GM12878 (cell line): ENCODE results near the gene LRRFIP2. TPM values are rescaled to one million over a fixed set of nuclear protein-coding genes. Genes with fewer than 3 reads are reported as not detected.

Experiments
- ATAC-seq: fragments of 200-7000 bp; cut with Tn5 transposase; 3 replicates; pipeline ENCODE4 v1.9.1; 2020; ENCODE audit warnings: mild to moderate bottlenecking, moderate library complexity
- BruUV-seq: library from RNA; stranded (reverse); fragments of 400-500 nt; replicated peaks from 2 replicates; lab custom pipeline; 2021; lab: Mats Ljungman, UMichigan
- CTCF ChIA-PET: fragments of 300-600 bp; sonication (Branson Sonifier 250); formaldehyde crosslinking; extraction: SDS; loops from one replicate; lab custom pipeline; 2021; ENCODE audit warnings: inconsistent platforms; lab: Yijun Ruan, JAX
- POLR2A ChIA-PET: fragments of 350-600 bp; formaldehyde crosslinking; extraction: SDS; loops from one replicate; lab custom pipeline; 2021; ENCODE audit warnings: inconsistent platforms; lab: Charles Lee
- RAD21 ChIA-PET: fragments of 300-600 bp; sonication (Branson Sonifier 250); formaldehyde crosslinking; loops from one replicate; lab custom pipeline; 2023; ENCODE audit warnings: antibody characterized with exemption; ENCODE audit not compliant: unreplicated experiment; lab: Charles Lee
- SMC1A ChIA-PET: fragments of 300-600 bp; sonication (Branson Sonifier 250); formaldehyde crosslinking; loops from one replicate; lab custom pipeline; 2023; ENCODE audit not compliant: unreplicated experiment, uncharacterized antibody; lab: Charles Lee
- DNase-seq: peaks from one replicate; pipeline ENCODE4 v3.0.0-alpha.2; 2011; ENCODE audit warnings: low read depth, low spot score
- FAIRE-seq: peaks from 3 replicates; lab custom pipeline; 2011; peaks lifted over from hg19 to GRCh38; lab: Jason Lieb, UNC
- H2AFZ ChIP-seq: 2 replicates; pipeline ENCODE4 v1.6.0; 2011; ENCODE audit warnings: low read depth, low read length, control low read depth; ENCODE audit not compliant: control insufficient read depth
- H3K27ac ChIP-seq: 2 replicates; pipeline ENCODE4 v1.5.1; 2011; ENCODE audit warnings: control low read depth; ENCODE audit not compliant: control insufficient read depth, insufficient read depth
- H3K27me3 ChIP-seq, 2 experiments: replicated peaks in 1 of 2; 2 replicates each; pipeline versions ENCODE4 v1.6.0 to v1.6.1; 2011; ENCODE audit warnings: low read length in 1 of 2; ENCODE audit not compliant: control insufficient read depth in 2 of 2, insufficient read depth in 2 of 2
- H3K36me3 ChIP-seq, 2 experiments: 2 replicates each; pipeline ENCODE4 v1.5.1; 2011; ENCODE audit warnings: low read length in 1 of 2; ENCODE audit not compliant: control insufficient read depth in 2 of 2, insufficient read depth in 2 of 2
- H3K4me1 ChIP-seq: 2 replicates; pipeline ENCODE4 v1.6.1; 2011; ENCODE audit warnings: mild to moderate bottlenecking, low read length, moderate library complexity, mixed read lengths; ENCODE audit not compliant: control insufficient read depth, insufficient read depth
- H3K4me2 ChIP-seq: 2 replicates; pipeline ENCODE4 v1.6.0; 2011; ENCODE audit warnings: control low read depth; ENCODE audit not compliant: control insufficient read depth, insufficient read depth
- H3K4me3 ChIP-seq: fragments of 200-600 bp; sonication (generic); 2 replicates; pipeline ENCODE4 v1.5.1; 2016
- H3K79me2 ChIP-seq: 2 replicates; pipeline ENCODE4 v1.6.0; 2011; ENCODE audit warnings: low read length; ENCODE audit not compliant: control insufficient read depth, insufficient read depth
- H3K9ac ChIP-seq: 2 replicates; pipeline ENCODE4 v1.8.0; 2011; ENCODE audit warnings: low read length, control low read depth, mixed read lengths; ENCODE audit not compliant: control insufficient read depth, insufficient read depth
- H3K9me3 ChIP-seq: replicated peaks from 3 replicates; pipeline ENCODE4 v1.5.1; 2011; ENCODE audit warnings: mild to moderate bottlenecking, low read length; ENCODE audit not compliant: control insufficient read depth, insufficient read depth
- H4K20me1 ChIP-seq: 2 replicates; pipeline ENCODE4 v1.6.0; 2011; ENCODE audit not compliant: control insufficient read depth, insufficient read depth
- ATF7 ChIP-seq: fragments of 450-650 bp; IDR thresholded peaks from 2 replicates; pipeline ENCODE4 v1.6.1; 2016; ENCODE audit warnings: low read depth, mild to moderate bottlenecking
- DPF2 ChIP-seq: fragments of 450-650 bp; IDR thresholded peaks from 2 replicates; pipeline ENCODE4 v1.6.1; 2017; ENCODE audit warnings: mild to moderate bottlenecking
- EP300 ChIP-seq, 2 experiments: fragments of 150-350 bp in 1 of 2; IDR thresholded peaks; 2 replicates each; pipeline ENCODE4 v1.6.1; 2011 to 2012; ENCODE audit warnings: low read depth in 2 of 2, low read length in 2 of 2, borderline replicate concordance in 1 of 2, improper control_type of control experiment in 1 of 2, inconsistent platforms in 1 of 2; ENCODE audit not compliant: control insufficient read depth in 1 of 2
- IKZF2 ChIP-seq, 2 experiments: fragments of 450-650 bp; IDR thresholded peaks; 2 replicates each; pipeline ENCODE4 v1.6.1; 2017; ENCODE audit warnings: mild to moderate bottlenecking in 2 of 2, moderate library complexity in 2 of 2
- MEF2B ChIP-seq: fragments of 450-650 bp; IDR thresholded peaks from 2 replicates; pipeline ENCODE4 v1.6.1; 2018; ENCODE audit warnings: mild to moderate bottlenecking, moderate library complexity; ENCODE audit not compliant: partially characterized antibody, poor library complexity, severe bottlenecking
- MYC ChIP-seq: IDR thresholded peaks from 2 replicates; pipeline ENCODE4 v1.6.1; 2011; ENCODE audit warnings: mild to moderate bottlenecking, low read length, moderate library complexity, inconsistent platforms; ENCODE audit not compliant: insufficient read depth, insufficient replicate concordance, insufficient read length, severe bottlenecking
- NBN ChIP-seq: fragments of 450-650 bp; IDR thresholded peaks from 2 replicates; pipeline ENCODE4 v1.6.1; 2016
- SPI1 ChIP-seq: IDR thresholded peaks from 2 replicates; pipeline ENCODE4 v1.6.1; 2011; ENCODE audit warnings: low read depth, mild to moderate bottlenecking, low read length, moderate library complexity, borderline replicate concordance; ENCODE audit not compliant: insufficient read depth
- USF1 ChIP-seq: IDR thresholded peaks from 2 replicates; pipeline ENCODE4 v1.6.1; 2011; ENCODE audit warnings: borderline replicate concordance, low read depth, mild to moderate bottlenecking, moderate library complexity, mixed read lengths, low read length; ENCODE audit not compliant: insufficient read depth; ENCODE audit errors: extremely low read length
- ZBTB40 ChIP-seq: fragments of 450-650 bp; IDR thresholded peaks from 2 replicates; pipeline ENCODE4 v1.6.1; 2016; ENCODE audit warnings: mild to moderate bottlenecking, moderate library complexity, borderline replicate concordance
- WGBS: methylation state at CpG from one replicate; pipeline ENCODE4 v1.1.6; 2016; ENCODE audit warnings: low lambda C conversion rate; ENCODE audit not compliant: insufficient replicate concordance, insufficient coverage; ENCODE audit errors: missing lambda C conversion rate; 5-methylcytosine and 5-hydroxymethylcytosine counted together
- in situ Hi-C: fragments of 300-500 bp; cut with MboI; formaldehyde crosslinking; loops from 9 replicates; pipeline ENCODE4 v1.14.3; 2018; ENCODE audit warnings: mixed read lengths
- intact Hi-C: fragments of 100-400 bp; cut with micrococcal nuclease; formaldehyde crosslinking; loops from one replicate; pipeline ENCODE4 v1.14.2; 2022; ENCODE audit not compliant: unreplicated experiment
- polyA plus RNA-seq, 11 experiments: library from polyadenylated mRNA; depleted of rRNA in 4 of 11; unstranded in 6 of 11; stranded (reverse) in 5 of 11; fragments of >200 nt; fragmentation: Nextera tagmentation in 4 of 11; fragmentation: Illumina TruSeq in 1 of 11; extraction: Ambion mirVana in 4 of 11; extraction: Trizol in 1 of 11; gene quantifications; 1 replicate in 1 of 11; 2 replicates in 10 of 11; pipeline versions ENCODE4 v1.2.1 to v1.2.3, GENCODE V29; 2011 to 2016; ENCODE audit warnings: inconsistent platforms in 2 of 11, missing spikeins in 2 of 11, low read depth in 1 of 11
- total RNA-seq, 4 experiments: library from RNA; depleted of rRNA in 3 of 4; stranded (reverse); fragments of >200 nt in 3 of 4; fragmentation: Illumina TruSeq in 1 of 4; extraction: Trizol in 1 of 4; gene quantifications; 2 replicates each; pipeline versions ENCODE4 v1.2.1 to v1.2.3, GENCODE V29; 2013 to 2021
- TF ChIP-seq, protein P1 (sequence below): fragments of 450-650 bp; IDR thresholded peaks from 2 replicates; pipeline ENCODE4 v1.6.1; 2017; ENCODE audit warnings: low read depth, mild to moderate bottlenecking, moderate library complexity
- TF ChIP-seq, protein P2 (sequence below): fragments of 150-350 bp; IDR thresholded peaks from 2 replicates; pipeline ENCODE4 v1.6.1; 2014; ENCODE audit warnings: mild to moderate bottlenecking, low read depth, low read length

The LRRFIP2 gene
- total and polyA plus RNA-seq, 10 of the 15 experiments (the other 5 are each of a cell fraction or from before 2014, with no cell fraction given), result 9.7 to 46.9 (median 38.1) TPM

DNA sequence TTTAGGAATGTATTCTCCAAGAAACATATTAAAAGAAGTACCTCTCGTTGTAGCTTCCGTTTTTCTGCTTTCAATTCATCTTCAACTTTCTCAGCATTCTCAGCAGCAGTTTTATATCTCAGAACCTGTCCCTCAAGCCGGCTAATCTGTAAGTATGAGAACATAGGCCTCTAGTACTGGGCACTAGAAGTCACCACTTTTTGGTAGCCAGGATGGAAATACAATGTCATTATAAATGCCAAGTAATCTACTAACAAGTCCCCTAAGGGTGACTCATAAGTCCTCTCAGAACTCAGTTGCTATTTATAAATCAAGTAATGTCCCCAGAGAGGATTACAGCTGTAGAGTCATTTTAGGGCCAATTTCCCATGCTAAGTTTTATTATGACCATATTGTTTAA lies 120.0 kb downstream of the LRRFIP2 start:
- H3K27ac ChIP-seq, result peak overlapping the region; percentile 38; the same call in 1 of the 2 replicates
- no peak overlapping the region for H3K9ac ChIP-seq
- no peaks in the 10 kb centered on the region for H3K27me3 ChIP-seq
- no TSS peak for BruUV-seq
- 2% methylated on average over 3 of the region's 3 CpGs for WGBS
- H3K4me2 ChIP-seq, result no peak overlapping the region
- DNase-seq, result peak; percentile 32
- H3K36me3 ChIP-seq, result peaks cover 9 to 29% of the 10 kb centered on the region in 2 experiments
- peak; percentile 75 for FAIRE-seq
- intact Hi-C loops (no loop called here), in situ Hi-C loops (no loop called here)
- no peaks in the 10 kb centered on the region for H3K4me1 ChIP-seq
- ChIA-PET SMC1A (interaction anchor here (0.6 to 2.6 kb wide), 12 partner anchors 9 to 1389 kb away, joined by 3 to 14 read pairs (median 4); partner anchors contain the start of genes EPM2AIP1 and MLH1), CTCF (interaction anchor here (1.5 kb wide), 1 partner anchor 30 kb away, joined by 4 read pairs; no protein-coding TSS in a partner anchor), POLR2A (interaction anchor here (0.9 to 1.2 kb wide), 2 partner anchors 85 to 160 kb away, joined by 3 read pairs; no protein-coding TSS in a partner anchor), RAD21 (interaction anchor here (0.8 to 2.3 kb wide), 5 partner anchors 10 to 159 kb away, joined by 3 to 10 read pairs (median 4); no protein-coding TSS in a partner anchor)
- ATAC-seq, result peak; percentile 93
- no peak overlapping the region for H2AFZ ChIP-seq
- H4K20me1 ChIP-seq, result no peaks in the 10 kb centered on the region
- no peaks in the 10 kb centered on the region for H3K79me2 ChIP-seq
- no peak overlapping the region for H3K4me3 ChIP-seq
- no peaks in the 10 kb centered on the region for H3K9me3 ChIP-seq
- TF ChIP-seq MYC (no peak), DPF2 (peak; percentile 56), SPI1 (no peak), USF1 (no peak), MEF2B (peak; percentile 96), ZBTB40 (no peak), ATF7 (peak; percentile 88), NBN (0 out of 2 replicates have a peak, but pooled peaks have one; percentile 49), IKZF2 (IDR thresholded peaks at IDR 0.05) (no peak; a peak in 1 of 4 replicates), EP300 (IDR thresholded peaks at IDR 0.05; ENCODE audit: borderline replicate concordance in 1 of 2, control insufficient read depth in 1 of 2, low read depth in 2 of 2, low read length in 2 of 2) (peak in 1 of 2 experiments; percentile 63; a peak in 1 of 4 replicates)
- TF ChIP-seq, protein P1, sequence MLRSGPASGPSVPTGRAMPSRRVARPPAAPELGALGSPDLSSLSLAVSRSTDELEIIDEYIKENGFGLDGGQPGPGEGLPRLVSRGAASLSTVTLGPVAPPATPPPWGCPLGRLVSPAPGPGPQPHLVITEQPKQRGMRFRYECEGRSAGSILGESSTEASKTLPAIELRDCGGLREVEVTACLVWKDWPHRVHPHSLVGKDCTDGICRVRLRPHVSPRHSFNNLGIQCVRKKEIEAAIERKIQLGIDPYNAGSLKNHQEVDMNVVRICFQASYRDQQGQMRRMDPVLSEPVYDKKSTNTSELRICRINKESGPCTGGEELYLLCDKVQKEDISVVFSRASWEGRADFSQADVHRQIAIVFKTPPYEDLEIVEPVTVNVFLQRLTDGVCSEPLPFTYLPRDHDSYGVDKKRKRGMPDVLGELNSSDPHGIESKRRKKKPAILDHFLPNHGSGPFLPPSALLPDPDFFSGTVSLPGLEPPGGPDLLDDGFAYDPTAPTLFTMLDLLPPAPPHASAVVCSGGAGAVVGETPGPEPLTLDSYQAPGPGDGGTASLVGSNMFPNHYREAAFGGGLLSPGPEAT, result peak; percentile 11; the same call in 1 of the 2 replicates
- TF ChIP-seq, protein P2, sequence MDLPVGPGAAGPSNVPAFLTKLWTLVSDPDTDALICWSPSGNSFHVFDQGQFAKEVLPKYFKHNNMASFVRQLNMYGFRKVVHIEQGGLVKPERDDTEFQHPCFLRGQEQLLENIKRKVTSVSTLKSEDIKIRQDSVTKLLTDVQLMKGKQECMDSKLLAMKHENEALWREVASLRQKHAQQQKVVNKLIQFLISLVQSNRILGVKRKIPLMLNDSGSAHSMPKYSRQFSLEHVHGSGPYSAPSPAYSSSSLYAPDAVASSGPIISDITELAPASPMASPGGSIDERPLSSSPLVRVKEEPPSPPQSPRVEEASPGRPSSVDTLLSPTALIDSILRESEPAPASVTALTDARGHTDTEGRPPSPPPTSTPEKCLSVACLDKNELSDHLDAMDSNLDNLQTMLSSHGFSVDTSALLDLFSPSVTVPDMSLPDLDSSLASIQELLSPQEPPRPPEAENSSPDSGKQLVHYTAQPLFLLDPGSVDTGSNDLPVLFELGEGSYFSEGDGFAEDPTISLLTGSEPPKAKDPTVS, result no peak
